Neural cell (in vitro differentiated cells): ENCODE data around the gene SYNGR1.

Experiments used
- EP300 ChIP-seq: fragments of 450-650 bp; conservative IDR thresholded peaks from 2 replicates; pipeline ENCODE4 v1.6.1; 2014; ENCODE audit warnings: antibody characterized with exemption, mild to moderate bottlenecking, moderate library complexity; ENCODE audit not compliant: poor library complexity, severe bottlenecking
- EZH2 ChIP-seq: fragments of 200-600, 300-800 bp; shearing (Covaris generic), sonication (generic); IDR thresholded peaks from 2 replicates; pipeline ENCODE4 v1.6.1; 2014; ENCODE audit warnings: antibody characterized with exemption, low read length, borderline replicate concordance, mild to moderate bottlenecking; ENCODE audit not compliant: insufficient read depth, poor library complexity, severe bottlenecking
- MXI1 ChIP-seq: fragments of 450-650 bp; conservative IDR thresholded peaks from 2 replicates; pipeline ENCODE4 v1.6.1; 2014; ENCODE audit warnings: antibody characterized with exemption, mild to moderate bottlenecking; ENCODE audit not compliant: poor library complexity, severe bottlenecking
- RAD21 ChIP-seq: fragments of 450-650 bp; conservative IDR thresholded peaks from 2 replicates; pipeline ENCODE4 v1.6.1; 2014; ENCODE audit warnings: antibody characterized with exemption, mild to moderate bottlenecking, moderate library complexity
- TAF1 ChIP-seq: IDR thresholded peaks from 2 replicates; pipeline ENCODE4 v1.6.1; 2012; ENCODE audit warnings: low read depth
- TF ChIP-seq, protein P1 (sequence below): fragments of 450-650 bp; IDR thresholded peaks from 2 replicates; pipeline ENCODE4 v1.5.1; 2014; ENCODE audit warnings: antibody characterized with exemption, mild to moderate bottlenecking, moderate library complexity; ENCODE audit not compliant: poor library complexity, severe bottlenecking
- TF ChIP-seq, protein P2 (sequence below): IDR thresholded peaks from 2 replicates; pipeline ENCODE4 v1.6.1; 2012; ENCODE audit warnings: borderline replicate concordance

DNA sequence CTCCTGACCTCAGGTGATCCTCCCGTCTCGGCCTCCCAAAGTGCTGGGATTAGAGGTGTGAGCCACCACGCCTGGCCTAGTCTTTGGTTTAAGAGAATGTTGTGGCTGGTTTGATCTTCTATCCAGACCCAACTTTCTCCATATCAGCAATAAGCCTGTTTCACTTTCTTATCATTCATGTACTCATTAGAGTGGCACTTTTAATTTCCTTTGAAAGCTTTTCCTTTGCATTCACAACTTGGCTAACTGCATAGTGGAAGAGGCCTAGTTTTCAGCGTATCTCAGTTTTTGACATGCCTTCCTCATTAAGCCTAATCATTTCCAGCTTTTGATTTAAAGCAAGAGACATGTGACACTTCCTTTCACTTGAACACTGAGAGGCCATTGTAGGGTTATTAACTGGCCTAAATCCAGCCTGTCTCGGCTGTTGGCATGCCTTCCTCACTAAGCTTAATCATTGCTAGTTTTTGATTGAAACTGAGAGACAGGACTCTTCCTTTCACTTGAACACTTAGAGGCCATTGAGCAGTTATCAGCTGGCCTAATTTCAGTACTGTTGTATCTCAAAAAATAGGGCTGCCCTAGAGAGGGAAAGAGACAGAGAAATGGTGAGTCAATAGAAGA is 17.2 kb upstream of the SYNGR1 start:
- TF ChIP-seq, protein P1, sequence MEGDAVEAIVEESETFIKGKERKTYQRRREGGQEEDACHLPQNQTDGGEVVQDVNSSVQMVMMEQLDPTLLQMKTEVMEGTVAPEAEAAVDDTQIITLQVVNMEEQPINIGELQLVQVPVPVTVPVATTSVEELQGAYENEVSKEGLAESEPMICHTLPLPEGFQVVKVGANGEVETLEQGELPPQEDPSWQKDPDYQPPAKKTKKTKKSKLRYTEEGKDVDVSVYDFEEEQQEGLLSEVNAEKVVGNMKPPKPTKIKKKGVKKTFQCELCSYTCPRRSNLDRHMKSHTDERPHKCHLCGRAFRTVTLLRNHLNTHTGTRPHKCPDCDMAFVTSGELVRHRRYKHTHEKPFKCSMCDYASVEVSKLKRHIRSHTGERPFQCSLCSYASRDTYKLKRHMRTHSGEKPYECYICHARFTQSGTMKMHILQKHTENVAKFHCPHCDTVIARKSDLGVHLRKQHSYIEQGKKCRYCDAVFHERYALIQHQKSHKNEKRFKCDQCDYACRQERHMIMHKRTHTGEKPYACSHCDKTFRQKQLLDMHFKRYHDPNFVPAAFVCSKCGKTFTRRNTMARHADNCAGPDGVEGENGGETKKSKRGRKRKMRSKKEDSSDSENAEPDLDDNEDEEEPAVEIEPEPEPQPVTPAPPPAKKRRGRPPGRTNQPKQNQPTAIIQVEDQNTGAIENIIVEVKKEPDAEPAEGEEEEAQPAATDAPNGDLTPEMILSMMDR = no peak
- no peak for TF ChIP-seq EZH2
- TF ChIP-seq MXI1 = no peak
- TF ChIP-seq TAF1 = no peak
- TF ChIP-seq EP300 = no peak
- TF ChIP-seq RAD21 = no peak
- TF ChIP-seq, protein P2, sequence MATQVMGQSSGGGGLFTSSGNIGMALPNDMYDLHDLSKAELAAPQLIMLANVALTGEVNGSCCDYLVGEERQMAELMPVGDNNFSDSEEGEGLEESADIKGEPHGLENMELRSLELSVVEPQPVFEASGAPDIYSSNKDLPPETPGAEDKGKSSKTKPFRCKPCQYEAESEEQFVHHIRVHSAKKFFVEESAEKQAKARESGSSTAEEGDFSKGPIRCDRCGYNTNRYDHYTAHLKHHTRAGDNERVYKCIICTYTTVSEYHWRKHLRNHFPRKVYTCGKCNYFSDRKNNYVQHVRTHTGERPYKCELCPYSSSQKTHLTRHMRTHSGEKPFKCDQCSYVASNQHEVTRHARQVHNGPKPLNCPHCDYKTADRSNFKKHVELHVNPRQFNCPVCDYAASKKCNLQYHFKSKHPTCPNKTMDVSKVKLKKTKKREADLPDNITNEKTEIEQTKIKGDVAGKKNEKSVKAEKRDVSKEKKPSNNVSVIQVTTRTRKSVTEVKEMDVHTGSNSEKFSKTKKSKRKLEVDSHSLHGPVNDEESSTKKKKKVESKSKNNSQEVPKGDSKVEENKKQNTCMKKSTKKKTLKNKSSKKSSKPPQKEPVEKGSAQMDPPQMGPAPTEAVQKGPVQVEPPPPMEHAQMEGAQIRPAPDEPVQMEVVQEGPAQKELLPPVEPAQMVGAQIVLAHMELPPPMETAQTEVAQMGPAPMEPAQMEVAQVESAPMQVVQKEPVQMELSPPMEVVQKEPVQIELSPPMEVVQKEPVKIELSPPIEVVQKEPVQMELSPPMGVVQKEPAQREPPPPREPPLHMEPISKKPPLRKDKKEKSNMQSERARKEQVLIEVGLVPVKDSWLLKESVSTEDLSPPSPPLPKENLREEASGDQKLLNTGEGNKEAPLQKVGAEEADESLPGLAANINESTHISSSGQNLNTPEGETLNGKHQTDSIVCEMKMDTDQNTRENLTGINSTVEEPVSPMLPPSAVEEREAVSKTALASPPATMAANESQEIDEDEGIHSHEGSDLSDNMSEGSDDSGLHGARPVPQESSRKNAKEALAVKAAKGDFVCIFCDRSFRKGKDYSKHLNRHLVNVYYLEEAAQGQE = no peak
